Ramos (cell line): ENCODE results near the gene ZNF513.
"Not testable (repeated sequence)": the region's sequence is repeated elsewhere in the genome, so short reads cannot be mapped to it uniquely, and the experiment has no call there.

Experiments
- in situ Hi-C: fragments of 300-500 bp; cut with MboI; formaldehyde crosslinking; loops from one replicate; pipeline ENCODE4 v1.14.3; 2022; ENCODE audit warnings: low sequenced_read_pairs; ENCODE audit not compliant: unreplicated experiment

The ZNF513 gene

DNA sequence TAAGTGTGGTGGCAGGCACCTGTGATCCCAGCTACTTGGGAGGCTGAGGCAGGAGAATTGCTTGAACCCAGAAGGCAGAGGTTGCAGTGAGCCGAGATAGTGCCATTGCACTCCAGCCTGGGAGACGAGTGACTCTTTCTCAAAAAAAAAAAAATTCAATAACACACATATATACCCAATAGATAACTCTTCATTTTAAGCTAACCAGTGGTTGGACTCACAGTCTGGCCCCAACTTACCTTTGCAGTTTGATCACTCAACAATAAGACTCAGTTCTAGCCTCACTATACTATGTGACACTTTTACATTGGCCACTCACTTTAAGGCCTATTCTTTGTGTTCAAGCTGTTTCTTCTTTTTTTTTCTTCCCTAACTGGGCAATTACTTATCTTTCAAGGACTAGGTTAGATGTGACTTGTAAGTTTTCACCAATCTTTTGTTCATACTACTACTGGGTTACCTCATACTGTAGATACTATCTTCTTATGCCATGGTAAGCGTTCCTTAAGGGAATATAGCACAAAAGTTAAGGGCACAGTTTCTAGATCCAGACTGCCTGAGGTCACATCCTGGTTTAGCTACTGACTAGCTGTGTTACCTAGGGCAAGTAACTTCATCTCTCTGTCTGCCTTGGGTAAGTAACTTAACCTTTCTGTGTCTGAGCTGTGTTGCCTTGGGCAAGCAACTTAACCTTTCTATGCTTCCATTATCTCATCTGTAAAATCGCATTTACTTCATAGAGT lies 17.7 kb downstream of the ZNF513 start:
- in situ Hi-C loops: no loop called here

GRCh38 chr2:27356382-27357181 lies 24.0 kb downstream of the ZNF513 start, which contains the start of gene GTF3C2:
TSS of gene GTF3C2 (minus strand) at chr2:27356764. CDS start at chr2:27343554, 13,210 bp downstream.
- in situ Hi-C loops: no loop called here

DNA sequence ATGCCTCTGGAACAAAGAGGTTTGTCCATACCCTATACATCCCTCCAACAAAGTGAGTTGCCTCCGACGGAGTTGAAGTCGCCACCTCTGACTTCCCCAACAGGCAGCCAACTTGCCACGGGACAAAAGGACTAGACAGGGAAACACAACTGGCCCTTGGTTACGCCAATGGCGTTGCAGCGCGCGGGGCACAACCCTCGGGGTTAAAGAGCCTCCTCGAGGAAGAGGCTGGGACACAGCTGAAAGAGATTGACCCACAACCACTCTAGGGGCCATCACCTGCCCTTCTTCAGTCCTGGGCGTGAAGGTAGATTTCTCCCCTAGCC lies 24.5 kb downstream of the ZNF513 start:
- in situ Hi-C loops: no loop called here

DNA sequence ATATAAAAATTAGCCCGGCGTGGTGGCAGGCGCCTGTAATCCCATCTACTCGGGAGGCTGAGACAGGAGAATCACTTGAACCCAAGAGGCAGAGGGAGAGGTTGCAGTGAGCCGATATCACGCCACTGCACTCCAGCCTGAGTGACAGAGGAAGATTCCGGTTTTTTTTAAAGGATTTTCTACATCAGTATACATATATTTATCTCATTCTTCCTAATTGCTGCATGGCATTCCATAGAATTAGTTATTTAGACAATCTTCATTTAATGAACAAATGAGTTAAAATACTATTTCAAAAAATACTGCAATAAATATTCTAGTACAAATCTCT lies 26.0 kb downstream of the ZNF513 start:
- in situ Hi-C loops: no loop called here

DNA sequence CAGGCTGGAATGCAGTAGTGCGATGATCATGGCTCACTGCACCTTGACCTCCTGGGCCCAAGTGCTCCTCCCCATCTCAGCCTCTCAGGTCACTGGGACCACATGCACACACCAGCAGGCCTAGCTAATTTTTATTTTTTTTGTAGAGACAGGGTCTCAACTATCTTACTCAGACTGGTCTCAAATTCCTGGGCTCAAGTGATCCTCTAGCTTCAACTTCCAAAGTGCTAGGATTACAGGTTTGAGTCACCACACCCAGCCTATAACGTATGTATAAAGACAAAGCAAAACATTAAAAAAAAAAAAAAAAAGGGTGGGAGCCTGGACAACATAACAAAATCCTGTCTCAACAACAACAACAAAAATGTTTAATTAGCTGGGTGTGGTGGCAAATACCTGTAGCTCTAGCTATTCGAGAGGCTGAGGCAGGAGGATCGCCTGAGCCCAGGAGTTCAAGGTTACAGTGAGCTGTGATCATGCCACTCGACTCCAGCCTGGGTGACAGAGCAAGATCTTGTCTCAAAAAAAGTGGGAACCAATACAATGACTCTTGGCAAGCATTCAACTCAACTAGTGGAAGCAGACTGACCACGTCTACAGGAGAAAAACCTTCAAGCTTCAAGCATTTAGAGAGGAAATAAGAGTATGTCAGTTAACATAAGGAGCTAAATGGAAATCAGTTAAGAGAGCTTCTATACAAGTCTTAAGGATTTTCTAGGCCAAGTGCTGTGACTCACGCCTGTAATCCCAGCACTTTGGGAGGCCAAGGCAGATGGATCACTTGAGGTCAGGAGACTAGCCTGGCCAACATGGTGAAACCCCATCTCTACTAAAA lies 26.6 kb downstream of the ZNF513 start:
- in situ Hi-C loops: no loop called here

DNA sequence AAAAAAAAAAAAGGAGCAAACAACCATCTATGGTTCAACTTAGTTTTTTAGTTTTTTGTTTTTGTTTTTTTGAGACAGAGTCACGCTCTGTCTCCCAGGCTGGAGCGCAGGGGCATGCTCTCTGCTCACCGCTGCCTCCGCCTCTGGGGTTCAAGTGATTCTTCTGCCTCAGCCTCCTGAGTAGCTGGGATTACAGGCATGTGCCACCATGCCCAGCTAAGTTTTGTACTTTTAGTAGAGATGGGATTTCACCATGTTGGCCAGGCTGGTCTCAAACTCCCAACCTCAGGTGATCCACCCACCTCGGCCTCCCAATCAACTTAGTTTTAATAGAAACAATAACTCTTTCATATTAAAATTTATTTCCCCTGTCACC lies 27.2 kb downstream of the ZNF513 start:
- in situ Hi-C loops: not testable (repeated sequence)

DNA sequence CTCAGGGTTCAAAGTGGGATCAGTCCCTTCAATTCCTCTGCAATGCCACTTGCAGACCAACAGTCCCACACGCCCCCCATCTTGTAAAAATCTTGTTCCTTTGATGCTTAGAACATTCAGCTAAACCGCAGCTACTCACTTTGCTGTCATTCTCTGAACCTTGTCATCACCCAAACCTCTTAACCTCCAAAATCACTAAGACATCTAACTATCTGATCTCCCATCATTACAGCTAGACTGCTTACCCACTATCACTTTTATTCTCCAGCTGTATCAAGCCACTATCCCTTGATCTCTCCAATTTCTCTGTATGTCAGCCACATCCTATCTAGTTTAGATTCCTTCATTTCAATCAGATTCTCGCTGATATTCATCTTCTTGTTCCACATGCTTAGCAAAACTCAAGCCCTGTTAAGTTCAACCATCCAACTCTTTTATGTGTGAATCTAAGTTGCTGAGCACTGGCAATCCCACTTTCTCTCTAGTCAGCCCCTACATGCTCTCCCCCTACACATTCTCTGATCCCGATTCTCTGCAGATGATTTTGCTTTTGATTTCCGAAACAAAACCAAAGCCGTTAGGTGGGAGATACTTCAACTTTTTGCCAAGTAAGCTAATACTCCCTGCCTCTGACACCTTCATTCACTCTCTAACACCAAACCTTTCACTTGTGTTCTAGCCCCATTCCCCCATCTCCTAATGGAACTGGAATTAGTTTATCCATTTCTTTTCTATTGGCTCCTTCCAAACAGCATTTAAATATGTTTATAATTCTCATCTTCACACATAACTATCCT lies 28.5 kb downstream of the ZNF513 start:
- in situ Hi-C loops: no loop called here

DNA sequence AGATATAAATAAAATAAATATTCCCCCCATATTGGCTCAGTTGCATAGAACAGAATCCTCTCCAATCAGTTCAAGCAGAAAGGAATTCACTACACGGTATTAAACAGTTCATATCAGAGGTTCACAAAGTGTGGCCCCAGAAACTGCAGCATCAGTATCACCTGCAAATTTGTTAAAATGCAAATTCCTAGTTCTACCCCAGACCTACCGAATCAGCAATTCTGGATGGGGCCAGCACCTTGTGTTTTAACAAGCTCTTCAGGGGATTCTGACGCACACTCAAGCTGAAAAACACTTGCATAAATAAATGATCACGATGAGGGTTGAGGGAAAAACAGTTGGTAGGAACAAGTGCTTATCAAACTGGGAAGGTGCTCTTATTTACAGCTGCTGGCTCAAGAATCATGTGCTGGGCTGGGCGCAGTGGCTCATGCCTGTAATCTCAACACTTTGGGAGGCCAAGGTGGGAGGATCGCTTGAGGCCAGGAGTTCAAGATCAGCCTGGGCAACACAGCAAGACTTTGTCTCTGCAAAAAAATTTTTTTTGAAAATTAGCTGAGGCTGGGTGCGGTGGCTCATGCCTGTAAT lies 30.3 kb downstream of the ZNF513 start:
- in situ Hi-C loops: no loop called here

- in situ Hi-C loops: no loop called here
Measured at GRCh38 chr2:27347641-27348040, 32.9 kb downstream of the ZNF513 start.

- in situ Hi-C loops: no loop called here
Measured at GRCh38 chr2:27336173-27336572, 44.4 kb downstream of the ZNF513 start.

- in situ Hi-C loops: no loop called here
Measured at GRCh38 chr2:27335311-27335710, 45.2 kb downstream of the ZNF513 start.
